Brain microvascular endothelial cell (primary cell): ENCODE measurements around the gene PPP1R37.

Source experiments
- DNase-seq: peaks from one replicate; pipeline ENCODE4 v3.0.0-alpha.2; 2020
- H3K27ac ChIP-seq: fragments of 250-450 bp; sonication (Bioruptor Pico); 2 replicates; pipeline ENCODE4 v1.5.1; 2020; ENCODE audit warnings: mild to moderate bottlenecking, moderate library complexity
- H3K27me3 ChIP-seq: fragments of 250-450 bp; sonication (Bioruptor Pico); replicated peaks from 2 replicates; pipeline ENCODE4 v1.5.1; 2020; ENCODE audit warnings: mild to moderate bottlenecking
- H3K36me3 ChIP-seq: fragments of 250-450 bp; sonication (Bioruptor Pico); replicated peaks from 2 replicates; pipeline ENCODE4 v1.5.1; 2020; ENCODE audit warnings: mild to moderate bottlenecking
- H3K4me3 ChIP-seq: 2 replicates; pipeline ENCODE4 v1.5.1; 2011; ENCODE audit warnings: low read depth, mild to moderate bottlenecking, control low read depth, low read length, moderate library complexity
- CTCF ChIP-seq: IDR thresholded peaks from 2 replicates; pipeline ENCODE4 v1.5.1; 2011; ENCODE audit warnings: low read depth, mild to moderate bottlenecking, moderate library complexity, low read length, control low read depth, inconsistent platforms; ENCODE audit errors: missing control alignments
- in situ Hi-C: cut with HindIII; loops from 2 replicates; pipeline ENCODE4 v1.10.0; 2017; ENCODE audit warnings: low sequenced_read_pairs, low pct_ligation_motif_present

PPP1R37 gene

GRCh38 chr19:45153339-45154063 lies 60.5 kb downstream of the PPP1R37 start:
- in situ Hi-C loops, result no loop called here
- TF ChIP-seq CTCF, result no peak
- Histone ChIP-seq H3K4me3 (peak overlapping the region; percentile 12), H3K27ac (no peak overlapping the region), H3K36me3 (no peaks in the 10 kb centered on the region), H3K27me3 (peaks cover 10% of the 10 kb centered on the region)
- no peak for DNase-seq

DNA sequence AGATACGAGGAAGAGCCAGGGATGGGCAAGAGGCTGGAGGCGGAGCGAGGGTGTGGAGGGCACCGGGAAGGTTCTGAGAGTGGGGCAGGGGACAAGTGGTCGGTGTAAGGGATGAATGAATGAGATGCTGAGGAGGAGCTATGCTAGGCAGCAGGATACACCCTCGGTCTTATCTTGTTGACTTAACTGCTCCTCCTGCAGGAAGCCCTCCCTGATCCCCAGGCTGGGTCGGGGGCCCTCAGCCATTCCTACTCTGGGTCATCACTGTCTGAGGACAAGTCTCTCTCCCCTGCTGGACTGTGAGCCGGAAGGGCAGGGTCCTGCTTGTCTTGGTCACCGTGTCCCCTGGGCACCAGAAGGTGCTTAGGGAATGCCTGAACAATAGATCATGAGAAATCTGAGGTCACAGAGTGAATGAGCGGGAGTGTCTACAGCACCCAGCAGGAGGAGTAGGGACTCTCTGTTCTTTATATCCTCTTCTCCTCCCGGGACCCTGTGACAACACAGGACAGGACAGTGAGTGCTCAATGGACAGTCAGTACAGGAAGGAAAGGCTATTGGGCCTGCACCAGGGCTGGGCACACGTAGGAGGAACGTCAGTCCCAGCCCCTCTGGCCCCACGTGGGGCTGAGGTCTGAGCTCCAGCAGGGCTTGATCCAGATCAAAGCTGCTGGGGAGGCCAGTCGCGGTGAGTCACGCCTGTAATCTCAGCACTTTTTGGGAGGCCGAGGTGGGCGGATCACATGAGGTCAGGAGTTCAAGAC lies 61.3 kb downstream of the PPP1R37 start:
- peak; percentile 17 for TF ChIP-seq CTCF
- DNase-seq, result peak; percentile 86
- no peaks in the 10 kb centered on the region for H3K36me3 ChIP-seq
- peaks cover 10% of the 10 kb centered on the region for H3K27me3 ChIP-seq
- H3K27ac ChIP-seq, result no peak overlapping the region
- no peak overlapping the region for H3K4me3 ChIP-seq
- in situ Hi-C loops, result no loop called here

DNA sequence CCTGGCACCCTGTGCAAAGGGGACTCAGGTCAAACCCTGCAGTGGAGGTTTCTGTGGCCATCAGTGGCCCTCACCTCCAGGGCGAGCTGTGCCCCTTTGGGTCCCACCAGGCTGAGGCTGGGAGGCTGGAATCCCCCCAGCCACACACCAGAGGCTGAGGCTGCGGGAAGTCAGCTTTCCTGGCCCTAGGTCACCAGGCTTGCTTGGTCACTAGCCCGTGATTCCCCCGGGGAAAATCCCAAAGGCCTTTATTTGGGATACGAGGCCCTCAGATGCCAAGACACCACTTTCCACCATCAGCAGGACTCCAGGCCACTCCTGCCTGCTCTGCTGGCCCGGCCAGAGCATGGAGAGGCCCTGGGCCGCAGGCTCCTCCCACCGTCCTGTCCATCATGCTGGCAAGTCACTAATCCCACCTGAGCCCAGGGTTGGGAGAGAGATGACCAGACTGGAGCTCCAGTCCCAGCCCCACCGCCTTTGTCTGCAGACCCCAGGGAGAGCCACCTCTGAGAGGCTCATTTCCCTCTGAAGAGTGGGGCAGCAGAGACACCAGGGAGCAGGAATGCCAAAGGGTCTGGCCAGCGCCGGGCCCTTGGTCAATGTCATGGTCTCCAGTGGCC lies 63.1 kb downstream of the PPP1R37 start:
- in situ Hi-C loops, result no loop called here
- H3K36me3 ChIP-seq, result no peaks in the 10 kb centered on the region
- H3K27me3 ChIP-seq, result peaks cover 10% of the 10 kb centered on the region
- no peak for TF ChIP-seq CTCF
- no peak overlapping the region for H3K4me3 ChIP-seq
- no peak overlapping the region for H3K27ac ChIP-seq
- no peak for DNase-seq

- in situ Hi-C loops, result no loop called here
- Histone ChIP-seq H3K27ac (no peak overlapping the region), H3K4me3 (no peak overlapping the region), H3K36me3 (no peaks in the 10 kb centered on the region), H3K27me3 (peaks cover 14% of the 10 kb centered on the region)
- TF ChIP-seq CTCF, result no peak
- no peak for DNase-seq
Observed at GRCh38 chr19:45156751-45157150, 63.8 kb downstream of the PPP1R37 start.

DNA sequence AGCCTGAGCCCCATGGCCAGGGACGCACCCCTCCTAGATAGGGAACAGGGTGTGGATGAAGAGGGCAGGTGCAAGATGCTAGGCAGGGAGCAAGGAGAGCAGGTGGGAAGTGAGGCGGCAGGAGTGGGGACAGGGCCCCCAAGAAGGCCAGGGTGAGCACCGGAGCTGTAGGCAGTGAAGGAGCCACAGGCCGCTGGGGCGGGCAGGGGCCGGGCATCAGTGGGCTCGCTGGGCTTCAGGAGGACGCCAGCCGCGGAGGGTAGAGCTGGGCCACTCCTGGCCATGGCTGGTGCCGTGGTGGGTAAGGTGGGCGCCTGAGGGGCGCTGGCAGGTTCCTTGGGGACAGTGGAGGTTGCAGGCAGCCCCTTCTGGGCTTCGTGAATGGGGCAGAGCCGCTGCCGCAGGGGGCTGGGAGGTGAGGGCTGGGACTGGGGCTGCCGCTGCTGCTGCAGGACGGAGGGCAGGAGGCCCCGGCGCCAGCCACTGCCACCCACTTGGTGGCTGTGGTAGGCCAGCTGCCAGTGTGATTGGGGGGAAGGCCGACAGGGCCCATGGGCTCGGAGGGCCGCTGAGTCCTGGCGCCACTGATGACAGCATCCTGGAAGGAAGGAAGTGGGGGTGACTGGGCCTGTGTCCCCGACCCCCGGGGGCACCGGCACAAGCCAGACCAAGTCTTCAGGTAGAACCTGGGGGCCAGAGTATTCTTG lies 65.7 kb downstream of the PPP1R37 start:
- H3K27me3 ChIP-seq, result peaks cover 5% of the 10 kb centered on the region
- TF ChIP-seq CTCF, result no peak
- no peak overlapping the region for H3K4me3 ChIP-seq
- in situ Hi-C loops, result no loop called here
- DNase-seq, result no peak
- H3K27ac ChIP-seq, result no peak overlapping the region
- H3K36me3 ChIP-seq, result no peaks in the 10 kb centered on the region
